Inferior parietal cortex (tissue), 1 donor: ENCODE measurements around the gene HNRNPA3.

Experiments
- DNase-seq: peaks from one replicate; pipeline ENCODE4 v3.0.0-alpha.2; 2016; ENCODE audit errors: extremely low spot score

HNRNPA3 gene

GRCh38 chr2:177271981-177272666 lies 59.5 kb downstream of the HNRNPA3 start:
- no peak for DNase-seq

DNA sequence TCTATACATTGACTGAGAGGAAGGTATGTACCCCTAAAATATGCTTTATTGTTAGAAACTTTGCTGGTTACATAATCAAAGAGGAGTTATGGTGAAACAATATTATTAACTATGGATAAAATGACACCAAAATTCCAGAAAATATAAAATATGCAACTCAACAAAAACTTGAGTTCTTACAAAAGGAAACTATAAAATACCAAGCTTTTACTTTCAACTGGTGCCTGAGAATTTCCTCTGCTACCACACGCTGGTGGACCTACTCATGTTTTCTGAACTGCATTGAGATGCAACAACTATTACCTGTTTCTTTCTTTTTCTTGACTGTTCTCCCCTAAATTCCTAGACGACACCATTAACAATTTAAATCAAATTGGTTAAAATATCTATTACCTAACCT lies 60.2 kb downstream of the HNRNPA3 start:
- no peak for DNase-seq

DNA sequence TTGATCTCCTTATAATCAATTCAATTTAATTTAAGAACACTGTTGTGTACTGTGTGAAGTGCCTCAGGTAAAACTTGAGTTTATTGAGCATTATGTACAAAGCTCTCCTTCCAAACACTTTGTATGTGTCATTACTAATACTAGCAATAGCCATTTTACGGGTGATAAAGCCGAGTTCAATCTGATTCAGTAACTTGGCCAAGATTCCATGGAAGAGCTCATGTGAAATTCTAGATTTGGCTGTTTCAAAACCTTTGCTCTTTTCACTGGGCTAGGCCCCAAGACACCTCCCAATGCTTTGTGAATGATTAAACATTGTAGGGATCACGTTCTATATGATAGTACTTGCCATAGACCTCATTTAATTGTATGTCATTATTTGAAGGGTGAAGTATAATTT lies 60.8 kb downstream of the HNRNPA3 start:
- no peak for DNase-seq
